Activated naive CD8-positive, alpha-beta T cell treated with anti-CD3 and anti-CD28 coated beads, Interleukin-2, amount 50 U/mL, for 16 hours (primary cell): Measurements from ENCODE around the gene NPY4R2.
"Not testable (repeated sequence)": the region's sequence is repeated elsewhere in the genome, so short reads cannot be mapped to it uniquely, and the experiment has no call there.

Experiments used
- DNase-seq: peaks from one replicate; pipeline ENCODE4 v3.0.0-alpha.2; 2020; ENCODE audit warnings: low read depth, low spot score

Gene NPY4R2

GRCh38 chr10:47932824-47933223 lies 14.4 kb downstream of the NPY4R2 start:
- DNase-seq: not testable (repeated sequence)

- DNase-seq: not testable (repeated sequence)
Observed at GRCh38 chr10:47933462-47933861, 15.0 kb downstream of the NPY4R2 start.

GRCh38 chr10:47936772-47937228 lies 18.3 kb downstream of the NPY4R2 start:
- not testable (repeated sequence) for DNase-seq

- DNase-seq: not testable (repeated sequence)
Observed at GRCh38 chr10:47937634-47938033, 19.2 kb downstream of the NPY4R2 start.

- DNase-seq: not testable (repeated sequence)
Observed at GRCh38 chr10:47940821-47941220, 22.4 kb downstream of the NPY4R2 start.

- not testable (repeated sequence) for DNase-seq
Observed at GRCh38 chr10:47941379-47941778, 22.9 kb downstream of the NPY4R2 start.

GRCh38 chr10:47942351-47943019 lies 24.0 kb downstream of the NPY4R2 start:
- DNase-seq: not testable (repeated sequence)

GRCh38 chr10:47943328-47943727 lies 24.9 kb downstream of the NPY4R2 start:
- not testable (repeated sequence) for DNase-seq

GRCh38 chr10:47947424-47947823 lies 29.0 kb downstream of the NPY4R2 start:
- DNase-seq: not testable (repeated sequence)

GRCh38 chr10:47957158-47957557 lies 38.7 kb downstream of the NPY4R2 start:
- DNase-seq: not testable (repeated sequence)

GRCh38 chr10:47959677-47960076 lies 41.2 kb downstream of the NPY4R2 start:
- not testable (repeated sequence) for DNase-seq

- DNase-seq: not testable (repeated sequence)
Observed at GRCh38 chr10:47960699-47961098, 42.2 kb downstream of the NPY4R2 start.

GRCh38 chr10:47962785-47963184 lies 44.3 kb downstream of the NPY4R2 start:
- not testable (repeated sequence) for DNase-seq

GRCh38 chr10:47964280-47965063 lies 46.0 kb downstream of the NPY4R2 start:
- not testable (repeated sequence) for DNase-seq

GRCh38 chr10:47968988-47969387 lies 50.5 kb downstream of the NPY4R2 start:
- DNase-seq: not testable (repeated sequence)

GRCh38 chr10:47970047-47970446 lies 51.6 kb downstream of the NPY4R2 start:
- not testable (repeated sequence) for DNase-seq

GRCh38 chr10:47971598-47971997 lies 53.1 kb downstream of the NPY4R2 start:
- DNase-seq: not testable (repeated sequence)

GRCh38 chr10:47972077-47972476 lies 53.6 kb downstream of the NPY4R2 start:
- DNase-seq: not testable (repeated sequence)
